ENCODE results near the gene RAPGEF5.

RAPGEF5 gene

DNA sequence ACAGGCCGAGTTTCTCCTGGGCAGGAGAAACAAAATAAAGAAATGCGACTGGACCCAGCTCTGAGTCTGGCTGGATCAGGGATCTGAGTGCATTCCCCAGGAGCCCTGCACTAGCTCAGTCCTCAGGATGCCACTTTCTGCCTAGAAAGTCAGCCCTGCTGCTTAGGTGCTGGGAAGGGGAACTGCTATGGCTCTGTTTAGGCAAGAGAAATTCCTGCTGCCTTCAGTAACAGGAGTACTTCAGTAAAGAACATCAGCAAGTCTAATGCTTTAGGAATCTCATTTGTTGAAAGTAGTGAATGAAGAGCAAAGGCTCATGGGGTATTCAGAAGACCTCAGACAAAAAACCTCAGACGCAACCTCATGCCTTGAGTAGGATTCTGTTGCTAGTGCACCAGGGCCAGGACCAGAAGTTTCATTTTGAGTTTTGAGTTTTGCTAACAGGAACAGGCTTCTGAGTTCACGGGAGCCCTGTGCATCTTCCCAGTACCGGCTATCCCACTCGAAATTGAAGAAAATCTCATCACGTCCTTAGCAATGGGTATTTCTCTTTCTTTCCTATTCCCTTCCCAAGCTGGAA lies 240.4 kb downstream of the RAPGEF5 start:
- Histone ChIP-seq H3K4me1 (no peaks in the 10 kb centered on the region), H3K27ac (no peak overlapping the region), H3K4me3 (no peak overlapping the region), H3K27me3 (no peaks in the 10 kb centered on the region), H3K36me3 (peaks cover 5 to 39% (median 6%) of the 10 kb centered on the region in 3 donors), H3K9me3 (no peaks in the 10 kb centered on the region)
- DNase-seq, result no peak
- TF ChIP-seq, protein P1, sequence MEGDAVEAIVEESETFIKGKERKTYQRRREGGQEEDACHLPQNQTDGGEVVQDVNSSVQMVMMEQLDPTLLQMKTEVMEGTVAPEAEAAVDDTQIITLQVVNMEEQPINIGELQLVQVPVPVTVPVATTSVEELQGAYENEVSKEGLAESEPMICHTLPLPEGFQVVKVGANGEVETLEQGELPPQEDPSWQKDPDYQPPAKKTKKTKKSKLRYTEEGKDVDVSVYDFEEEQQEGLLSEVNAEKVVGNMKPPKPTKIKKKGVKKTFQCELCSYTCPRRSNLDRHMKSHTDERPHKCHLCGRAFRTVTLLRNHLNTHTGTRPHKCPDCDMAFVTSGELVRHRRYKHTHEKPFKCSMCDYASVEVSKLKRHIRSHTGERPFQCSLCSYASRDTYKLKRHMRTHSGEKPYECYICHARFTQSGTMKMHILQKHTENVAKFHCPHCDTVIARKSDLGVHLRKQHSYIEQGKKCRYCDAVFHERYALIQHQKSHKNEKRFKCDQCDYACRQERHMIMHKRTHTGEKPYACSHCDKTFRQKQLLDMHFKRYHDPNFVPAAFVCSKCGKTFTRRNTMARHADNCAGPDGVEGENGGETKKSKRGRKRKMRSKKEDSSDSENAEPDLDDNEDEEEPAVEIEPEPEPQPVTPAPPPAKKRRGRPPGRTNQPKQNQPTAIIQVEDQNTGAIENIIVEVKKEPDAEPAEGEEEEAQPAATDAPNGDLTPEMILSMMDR (IDR thresholded peaks at IDR 0.05), result no peak
- intact Hi-C loops (cut with DNase I; ENCODE audit: low total_unique reads), result no loop called here

DNA sequence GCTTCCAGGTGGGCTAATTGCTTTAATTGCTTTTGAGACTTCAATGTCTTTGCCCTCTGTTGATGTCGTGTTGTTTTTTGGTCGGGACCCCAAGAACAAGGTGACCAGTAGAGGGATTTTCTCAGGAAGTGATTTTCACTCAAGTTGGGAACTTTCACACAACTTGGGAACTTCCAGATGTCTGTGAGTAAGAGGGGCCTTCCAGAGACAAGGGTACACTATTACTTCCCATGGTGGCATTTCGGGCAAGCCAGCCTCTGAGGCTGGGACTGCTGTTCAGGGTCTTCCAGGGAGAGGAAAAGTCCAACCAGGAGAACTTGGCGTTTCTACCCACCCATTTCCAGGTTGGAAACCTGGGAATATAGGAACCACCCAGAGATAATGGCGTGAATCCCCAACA lies 241.3 kb downstream of the RAPGEF5 start:
- Histone ChIP-seq H3K4me1 (peaks cover 0 to 3% (median under 1%) of the 10 kb centered on the region in 4 donors), H3K27me3 (no peaks in the 10 kb centered on the region), H3K27ac (no peak overlapping the region), H3K36me3 (peaks cover 5 to 30% (median 6%) of the 10 kb centered on the region in 3 donors), H3K9me3 (no peaks in the 10 kb centered on the region), H3K4me3 (no peak overlapping the region)
- intact Hi-C loops (cut with DNase I; ENCODE audit: low total_unique reads), result no loop called here
- DNase-seq, result no peak
- TF ChIP-seq, protein P1 (IDR thresholded peaks at IDR 0.05), result no peak

DNA sequence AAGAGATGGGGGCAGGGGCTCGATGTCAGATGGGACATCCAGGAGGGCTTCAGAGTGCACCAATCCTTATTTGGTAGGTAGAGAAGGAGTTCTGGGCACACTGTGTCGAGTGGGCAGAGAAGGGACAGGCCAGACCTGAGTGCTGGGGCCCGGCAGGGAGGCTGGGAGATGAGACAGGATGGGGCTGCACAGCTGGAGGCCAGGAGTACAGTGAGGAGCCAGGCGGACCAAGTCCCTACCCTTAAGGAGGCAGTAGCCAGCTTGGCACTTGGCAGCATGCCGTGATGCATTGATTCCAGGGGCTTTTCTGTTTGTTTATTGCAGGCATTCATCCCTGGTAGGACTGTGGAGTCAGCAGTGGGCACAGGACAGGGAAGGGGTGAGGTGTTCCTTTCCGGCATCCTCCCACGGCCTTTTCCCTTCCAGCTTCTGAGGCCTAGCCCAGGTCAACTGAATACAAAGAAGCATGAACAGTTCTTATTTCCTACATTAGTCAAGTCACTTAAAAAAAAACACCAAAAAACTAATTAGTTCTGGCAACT lies 242.4 kb downstream of the RAPGEF5 start:
- no peak for DNase-seq
- TF ChIP-seq, protein P1 (IDR thresholded peaks at IDR 0.05), result no peak
- H3K4me3 ChIP-seq, result no peak overlapping the region
- no peaks in the 10 kb centered on the region for H3K9me3 ChIP-seq
- H3K4me1 ChIP-seq, result peaks cover 0 to 8% (median 4%) of the 10 kb centered on the region in 4 donors
- H3K36me3 ChIP-seq, result peaks cover 0 to 24% (median 6%) of the 10 kb centered on the region in 3 donors
- H3K27me3 ChIP-seq, result no peaks in the 10 kb centered on the region
- H3K27ac ChIP-seq, result no peak overlapping the region
- intact Hi-C loops (cut with DNase I; ENCODE audit: low total_unique reads), result loop anchor here (5.0 kb wide), 1 partner anchor 143 kb away; no protein-coding TSS in a partner anchor

DNA sequence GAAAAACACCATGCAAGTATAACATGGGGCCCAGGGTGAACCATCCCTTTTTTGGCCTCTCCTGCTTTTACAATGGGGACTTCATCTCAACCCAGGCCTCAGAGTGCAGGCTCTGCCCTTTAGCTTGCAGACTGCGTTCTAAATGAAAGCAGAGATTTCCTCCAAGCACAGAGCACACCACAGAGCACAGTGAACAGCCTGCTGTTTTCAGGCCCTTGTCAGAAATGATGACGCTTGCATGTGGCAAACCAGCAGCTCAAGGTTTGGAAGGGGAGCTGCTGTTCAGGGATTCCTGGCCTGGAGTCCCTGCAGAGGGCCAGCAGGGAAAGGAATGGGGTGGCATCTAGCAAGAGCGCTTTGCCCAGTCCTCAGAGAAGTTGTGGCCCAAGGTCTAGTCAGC lies 243.9 kb downstream of the RAPGEF5 start:
- Histone ChIP-seq H3K36me3 (peaks cover 0 to 17% (median 6%) of the 10 kb centered on the region in 3 donors), H3K9me3 (no peaks in the 10 kb centered on the region), H3K27ac (no peak overlapping the region), H3K4me1 (peaks cover 0 to 8% (median 4%) of the 10 kb centered on the region in 4 donors), H3K4me3 (no peak overlapping the region), H3K27me3 (no peaks in the 10 kb centered on the region)
- DNase-seq, result no peak
- intact Hi-C loops (cut with DNase I; ENCODE audit: low total_unique reads), result loop anchor here (5.0 kb wide), 1 partner anchor 144 kb away; no protein-coding TSS in a partner anchor
- TF ChIP-seq, protein P1 (IDR thresholded peaks at IDR 0.05), result no peak

DNA sequence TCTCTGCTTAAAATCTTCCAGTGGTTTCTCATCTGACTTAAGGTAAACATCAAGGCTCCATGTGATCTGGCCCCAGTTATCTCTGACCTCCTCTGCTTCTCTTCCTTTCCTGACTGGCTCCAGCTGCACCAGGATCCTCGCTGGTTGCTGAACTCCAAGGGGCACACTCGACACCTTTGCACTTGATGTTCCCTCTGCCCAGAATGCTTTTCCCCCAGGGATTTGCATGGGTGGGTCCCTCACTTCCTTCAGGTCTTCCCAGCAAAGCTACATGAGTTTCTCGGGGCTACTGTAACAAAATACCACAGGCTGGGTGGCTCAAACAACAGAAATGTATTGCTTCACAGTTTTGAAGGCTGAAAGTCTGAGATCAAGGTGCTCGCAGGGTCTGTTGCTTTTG lies 245.3 kb downstream of the RAPGEF5 start:
- no peak for DNase-seq
- intact Hi-C loops (cut with DNase I; ENCODE audit: low total_unique reads), result loop anchor here (5.0 kb wide), 1 partner anchor 146 kb away; no protein-coding TSS in a partner anchor
- H3K36me3 ChIP-seq, result peaks cover 0 to 5% (median 0%) of the 10 kb centered on the region in 3 donors

More for the DNA sequence above, 245.3 kb downstream of the RAPGEF5 start:
- TF ChIP-seq, protein P1 (IDR thresholded peaks at IDR 0.05), result no peak
- Histone ChIP-seq H3K27ac (no peak overlapping the region), H3K4me1 (peaks cover 0 to 8% (median 4%) of the 10 kb centered on the region in 4 donors), H3K9me3 (no peaks in the 10 kb centered on the region), H3K27me3 (no peaks in the 10 kb centered on the region), H3K4me3 (no peak overlapping the region)

Measured in tibial artery (tissue), 4 donors.